GM12801 (cell line): Measurements from ENCODE around the gene WDR27.

Experiments
- TF ChIP-seq, protein P1 (sequence below): IDR thresholded peaks from one replicate; pipeline ENCODE4 v1.5.1; 2011; ENCODE audit warnings: control low read depth; ENCODE audit not compliant: insufficient read length; ENCODE audit errors: extremely low read depth

The WDR27 gene

DNA sequence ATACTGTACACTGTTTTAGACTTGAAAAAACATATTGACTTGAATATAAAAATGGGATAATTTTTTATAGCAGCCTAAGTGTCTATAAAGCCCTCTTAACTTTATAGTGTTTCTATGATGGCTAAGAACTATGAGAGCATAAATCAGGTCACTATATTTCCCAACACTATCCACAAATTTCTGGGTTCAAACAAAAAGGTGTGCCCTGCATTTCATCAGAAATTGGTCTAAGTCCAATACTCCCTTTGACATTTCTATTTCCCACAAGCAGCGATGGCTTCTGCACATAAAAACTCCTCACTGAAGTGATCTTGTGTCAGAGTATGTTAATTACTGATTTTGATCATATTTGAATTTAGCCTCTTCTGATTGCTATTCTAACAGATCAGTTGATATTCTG is 143.9 kb downstream of the WDR27 start:
- TF ChIP-seq, protein P1, sequence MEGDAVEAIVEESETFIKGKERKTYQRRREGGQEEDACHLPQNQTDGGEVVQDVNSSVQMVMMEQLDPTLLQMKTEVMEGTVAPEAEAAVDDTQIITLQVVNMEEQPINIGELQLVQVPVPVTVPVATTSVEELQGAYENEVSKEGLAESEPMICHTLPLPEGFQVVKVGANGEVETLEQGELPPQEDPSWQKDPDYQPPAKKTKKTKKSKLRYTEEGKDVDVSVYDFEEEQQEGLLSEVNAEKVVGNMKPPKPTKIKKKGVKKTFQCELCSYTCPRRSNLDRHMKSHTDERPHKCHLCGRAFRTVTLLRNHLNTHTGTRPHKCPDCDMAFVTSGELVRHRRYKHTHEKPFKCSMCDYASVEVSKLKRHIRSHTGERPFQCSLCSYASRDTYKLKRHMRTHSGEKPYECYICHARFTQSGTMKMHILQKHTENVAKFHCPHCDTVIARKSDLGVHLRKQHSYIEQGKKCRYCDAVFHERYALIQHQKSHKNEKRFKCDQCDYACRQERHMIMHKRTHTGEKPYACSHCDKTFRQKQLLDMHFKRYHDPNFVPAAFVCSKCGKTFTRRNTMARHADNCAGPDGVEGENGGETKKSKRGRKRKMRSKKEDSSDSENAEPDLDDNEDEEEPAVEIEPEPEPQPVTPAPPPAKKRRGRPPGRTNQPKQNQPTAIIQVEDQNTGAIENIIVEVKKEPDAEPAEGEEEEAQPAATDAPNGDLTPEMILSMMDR = no peak

- TF ChIP-seq, protein P1 = no peak
Observed at GRCh38 chr6:169556758-169557548, 144.9 kb downstream of the WDR27 start.

DNA sequence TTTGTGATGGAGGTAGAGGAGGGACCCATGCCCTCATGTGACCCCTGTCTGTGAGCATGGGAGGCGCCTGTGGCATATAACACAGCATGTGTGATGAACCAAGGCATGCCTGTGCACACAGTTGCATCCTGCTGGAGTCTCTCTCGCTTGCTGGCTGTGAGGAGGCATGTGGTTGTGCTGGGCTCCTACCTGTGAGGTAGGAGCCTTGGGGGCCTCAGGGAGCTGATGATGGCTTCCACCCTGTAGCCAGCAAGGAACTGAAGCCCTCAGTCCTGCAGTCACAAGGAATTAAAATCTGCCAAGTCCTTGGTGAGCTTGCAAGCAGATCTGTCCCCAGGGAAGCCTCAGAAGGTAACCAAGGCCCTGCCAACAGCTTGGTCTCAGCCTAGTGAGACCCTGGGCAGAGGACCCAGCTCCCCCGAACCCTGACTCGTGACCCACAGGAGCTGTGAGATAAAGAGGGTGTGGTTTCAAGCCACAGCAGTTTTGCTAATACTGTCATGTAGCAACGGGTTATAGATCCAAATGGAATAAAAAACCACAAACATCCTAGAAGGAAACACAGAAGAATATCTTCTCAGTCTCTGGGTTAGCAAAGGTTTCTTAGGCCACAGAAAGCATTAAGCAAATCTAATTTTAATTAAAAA is 145.7 kb downstream of the WDR27 start:
- TF ChIP-seq, protein P1 = no peak

- TF ChIP-seq, protein P1 = no peak
Observed at GRCh38 chr6:169545982-169546381, 155.8 kb downstream of the WDR27 start.

DNA sequence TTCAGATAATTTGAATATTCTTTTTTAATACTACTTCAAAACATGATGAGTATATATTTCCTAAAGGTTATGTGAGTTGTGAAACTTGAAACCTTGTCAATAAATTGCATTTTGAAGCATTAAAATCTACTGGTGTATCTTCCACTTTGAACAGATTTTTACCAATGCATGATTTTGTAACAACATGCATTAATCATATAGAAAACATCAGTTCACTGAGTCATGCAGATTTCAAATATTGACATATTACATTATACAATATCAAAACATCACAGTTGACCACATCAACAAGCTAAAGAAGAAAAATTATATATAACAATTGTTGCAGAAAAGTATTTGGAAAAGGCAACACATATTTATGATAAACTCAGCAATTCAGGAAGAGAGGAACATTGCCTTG is 158.1 kb downstream of the WDR27 start:
- TF ChIP-seq, protein P1 = no peak

- TF ChIP-seq, protein P1 = no peak
Observed at GRCh38 chr6:169542491-169542890, 159.3 kb downstream of the WDR27 start.

DNA sequence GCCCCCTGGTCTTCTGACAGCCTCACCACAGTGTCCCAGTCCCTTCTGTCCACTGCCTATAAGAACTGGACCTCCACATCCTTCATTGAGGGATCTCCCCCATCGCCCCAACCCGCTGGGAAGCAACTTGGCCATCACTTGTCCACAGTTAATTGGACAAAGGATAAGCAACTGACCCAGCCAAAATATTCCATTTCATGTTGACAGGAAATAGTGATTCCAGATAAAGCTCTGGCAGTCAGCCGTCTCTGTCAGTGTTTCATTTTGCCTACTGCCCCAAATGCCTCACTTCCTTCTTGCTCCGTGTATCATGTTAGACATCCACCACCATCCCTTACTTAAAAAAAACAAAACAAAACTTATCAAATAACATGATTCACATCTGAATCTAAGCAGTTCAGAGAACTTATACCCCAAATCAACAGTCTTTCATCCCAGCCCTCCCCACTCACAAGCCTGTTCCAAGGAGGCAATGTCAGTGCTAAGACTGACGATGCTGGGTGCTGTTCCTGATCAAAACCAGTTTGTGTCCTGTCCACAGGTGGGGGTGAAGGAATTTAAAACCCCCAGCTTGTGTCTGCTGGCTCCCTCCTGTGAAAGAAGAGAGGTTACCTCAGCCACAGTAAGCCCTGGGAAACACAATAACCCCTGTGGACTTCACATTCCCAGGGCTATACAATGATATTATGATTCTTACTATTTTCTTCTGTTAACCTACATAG is 162.5 kb downstream of the WDR27 start:
- TF ChIP-seq, protein P1 = no peak
